ENCODE measurements around the gene ST7. TPM values are rescaled to one million over a fixed set of nuclear protein-coding genes. Genes with fewer than 3 reads are reported as not detected.
A peak's percentile ranks its signal among the peaks of the same experiment; 100 is the strongest.
"Not testable (repeated sequence)": the region's sequence is repeated elsewhere in the genome, so short reads cannot be mapped to it uniquely, and the experiment has no call there.

ST7 gene
- total RNA-seq, 1 donor from 2014 or later = 69.7 TPM

DNA sequence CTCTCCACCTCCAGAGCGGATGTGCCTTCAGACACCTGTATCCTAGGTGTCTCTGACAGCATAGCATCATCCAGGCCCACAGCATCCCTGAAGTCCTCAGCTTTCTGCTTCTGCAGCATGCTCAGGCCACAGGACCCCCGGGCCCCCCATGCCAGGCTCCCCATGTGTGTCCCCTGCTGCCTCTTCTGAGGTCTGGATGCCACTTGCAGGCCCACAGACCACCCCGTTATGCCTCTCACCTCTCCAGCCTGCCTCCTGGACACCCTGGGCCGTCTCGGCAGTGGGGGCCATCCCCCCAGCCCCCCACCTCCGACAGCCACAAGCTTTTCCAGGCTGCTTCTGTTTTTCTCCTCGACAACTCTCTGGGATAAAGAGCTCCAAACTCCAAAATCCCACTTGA is 285.2 kb downstream of the ST7 start:
- FAIRE-seq (no peak), DNase-seq (ENCODE audit: low spot score in 2 of 2) (no peak)

DNA sequence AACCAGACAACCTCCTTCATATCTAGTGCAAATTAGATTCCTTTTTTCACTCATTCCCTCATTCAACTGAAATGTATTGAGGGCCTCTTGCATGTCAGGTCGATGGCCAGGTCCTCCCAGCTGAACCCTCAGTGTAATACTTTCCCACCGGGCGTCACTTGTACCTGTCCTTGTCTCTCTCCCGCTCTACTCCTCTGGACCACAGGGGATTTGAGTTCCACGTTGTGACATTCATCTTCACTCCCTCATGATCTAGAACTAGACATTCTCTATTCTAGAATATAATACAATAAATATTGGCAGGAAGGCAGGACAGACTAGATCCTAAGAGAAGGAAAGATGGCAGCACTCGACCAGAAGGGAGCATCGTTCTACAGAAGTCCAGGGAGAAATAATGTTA is 285.6 kb downstream of the ST7 start:
- FAIRE-seq = no peak

DNA sequence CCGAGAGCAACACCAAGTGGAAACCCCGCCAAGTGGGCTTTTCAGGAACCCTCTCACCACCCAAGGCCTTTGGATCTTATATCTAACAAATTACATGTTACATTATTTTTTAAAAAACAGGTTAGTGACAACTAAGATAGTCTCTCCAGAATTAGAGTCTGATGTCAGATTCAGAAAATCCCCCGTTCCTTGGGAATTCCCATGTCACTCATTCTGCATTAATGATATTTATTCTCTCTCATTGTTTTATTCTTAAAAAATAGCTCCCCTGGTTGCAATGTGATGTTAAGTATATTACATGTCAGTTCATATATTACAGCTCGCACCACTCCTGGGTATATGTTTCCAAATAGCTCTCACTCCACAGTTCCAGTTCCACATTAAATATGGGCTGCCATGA is 287.8 kb downstream of the ST7 start:
- FAIRE-seq (no peak), DNase-seq (ENCODE audit: low spot score in 2 of 2) (no peak)

More for the DNA sequence above, 285.6 kb downstream of the ST7 start:
- DNase-seq (ENCODE audit: low spot score in 2 of 2) = no peak

DNA sequence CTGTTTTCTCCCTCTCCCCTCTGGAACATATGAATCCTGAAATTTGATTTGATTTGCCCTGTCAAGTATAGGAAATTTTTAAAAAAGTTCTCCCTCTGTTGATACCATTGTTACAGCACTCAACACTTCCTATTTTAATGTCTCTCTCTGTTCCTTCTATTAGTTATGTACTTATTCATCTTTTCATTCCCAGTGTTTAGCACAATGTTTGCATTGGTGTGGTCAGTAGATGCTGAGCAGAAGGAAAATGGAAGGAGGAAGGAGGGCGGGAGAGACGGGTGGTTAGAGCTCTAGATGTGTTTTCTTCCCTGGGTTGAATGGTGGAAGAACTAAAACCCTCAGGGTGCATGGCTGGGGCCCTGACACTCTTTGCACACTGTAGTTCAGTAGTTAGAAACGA is 290.1 kb downstream of the ST7 start:
- no peak for DNase-seq (ENCODE audit: low spot score in 2 of 2)
- FAIRE-seq = no peak

DNA sequence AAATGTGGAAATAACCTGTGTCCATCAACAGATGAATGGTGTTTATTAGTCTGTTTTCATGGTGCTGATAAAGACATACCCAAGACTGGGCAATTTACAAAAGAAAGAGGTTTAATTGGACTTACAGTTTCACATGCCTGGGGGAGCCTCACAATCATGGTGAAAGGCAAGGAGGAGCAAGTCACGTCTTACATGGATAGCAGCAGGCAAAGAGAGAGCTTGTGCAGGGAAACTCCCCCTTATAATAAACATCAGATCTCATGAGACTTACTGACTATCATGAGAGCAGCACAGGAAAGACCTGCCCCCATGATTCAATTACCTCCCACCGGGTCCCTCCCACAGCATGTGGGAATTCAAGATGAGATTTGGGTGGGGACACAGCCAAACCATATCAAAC is 292.4 kb downstream of the ST7 start:
- not testable (repeated sequence) for DNase-seq (ENCODE audit: low spot score in 2 of 2); FAIRE-seq

DNA sequence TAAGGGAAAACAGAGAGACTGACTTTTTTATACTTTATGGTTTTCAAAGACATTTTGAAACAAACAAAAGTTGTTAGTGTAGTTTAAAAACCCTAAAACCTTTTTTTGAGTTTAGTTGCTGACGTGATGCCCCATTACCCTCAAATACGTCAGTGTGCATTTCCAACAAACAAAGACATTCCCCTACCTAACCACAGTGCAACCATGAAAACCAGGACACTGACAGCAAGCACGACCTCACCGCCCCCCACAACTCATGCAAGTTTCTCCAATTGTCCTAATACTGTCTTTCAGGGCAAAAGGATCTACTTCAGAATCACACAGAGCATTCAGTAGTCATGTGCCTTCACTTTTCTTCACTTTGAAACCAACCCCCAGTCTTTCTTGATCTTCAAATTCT is 294.5 kb downstream of the ST7 start:
- FAIRE-seq = no peak
- DNase-seq (ENCODE audit: low spot score in 2 of 2) = no peak

DNA sequence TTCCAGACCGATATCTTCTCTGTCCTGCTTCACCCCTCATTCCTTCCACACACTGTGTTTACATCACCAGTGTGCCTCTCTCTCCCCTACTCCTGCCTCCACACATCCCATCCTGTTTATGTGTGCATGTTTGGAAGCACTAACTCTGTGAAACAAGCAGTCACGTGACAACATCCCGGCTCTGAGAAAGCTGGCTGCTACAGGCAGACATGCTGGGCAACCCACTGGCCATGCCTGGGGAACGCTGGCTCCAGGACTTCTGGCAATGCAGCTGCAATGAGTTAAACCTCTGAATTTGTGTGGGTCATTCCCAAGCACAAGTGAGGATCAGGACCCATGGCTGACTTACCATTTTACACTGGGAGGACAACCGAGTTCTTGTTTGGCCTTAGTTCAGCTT is 295.5 kb downstream of the ST7 start:
- FAIRE-seq = no peak
- peak in 1 of 2 donors; percentile 5 for DNase-seq (ENCODE audit: low spot score in 2 of 2)

DNA sequence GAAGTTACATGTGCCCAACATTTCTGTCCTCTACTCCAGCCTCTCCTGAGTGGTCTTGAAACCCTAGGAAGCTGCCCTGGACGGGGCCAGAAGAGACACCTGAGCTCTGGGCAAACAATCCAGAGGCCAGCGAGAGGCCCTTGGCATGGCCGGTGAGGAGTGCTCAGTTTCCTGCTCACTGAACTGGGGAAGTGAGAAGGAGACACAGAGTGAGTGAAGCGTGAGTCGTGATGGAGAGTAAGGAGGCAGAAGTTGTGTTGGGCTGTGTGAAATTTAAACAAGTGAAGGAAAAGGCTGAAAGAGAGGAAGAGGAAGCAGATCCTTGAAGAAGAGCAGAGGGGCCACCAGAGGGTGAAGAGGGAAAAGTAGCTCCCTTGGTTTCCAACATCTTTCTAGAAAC is 296.4 kb downstream of the ST7 start:
- FAIRE-seq = no peak
- no peak for DNase-seq (ENCODE audit: low spot score in 2 of 2)

DNA sequence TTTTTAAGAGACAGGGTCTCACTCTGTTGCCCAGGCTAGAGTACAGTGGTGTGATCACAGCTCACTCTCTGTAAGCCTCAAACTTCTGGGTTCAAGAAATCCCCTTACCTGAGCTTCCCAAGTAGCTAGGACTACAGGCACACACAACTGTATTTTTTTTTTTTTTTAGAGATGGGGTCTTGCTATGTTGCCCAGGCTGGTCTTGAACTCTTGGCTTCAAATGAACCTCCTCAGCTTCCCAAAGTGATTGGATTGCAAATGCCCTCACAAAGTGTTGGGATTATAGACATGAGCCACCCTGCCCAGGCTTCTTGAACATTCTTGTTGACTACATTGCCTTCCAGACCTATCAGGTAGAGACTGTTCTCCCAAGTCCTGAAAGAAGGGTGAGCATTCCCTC is 296.9 kb downstream of the ST7 start:
- no peak for FAIRE-seq
- DNase-seq (ENCODE audit: low spot score in 2 of 2) = no peak

DNA sequence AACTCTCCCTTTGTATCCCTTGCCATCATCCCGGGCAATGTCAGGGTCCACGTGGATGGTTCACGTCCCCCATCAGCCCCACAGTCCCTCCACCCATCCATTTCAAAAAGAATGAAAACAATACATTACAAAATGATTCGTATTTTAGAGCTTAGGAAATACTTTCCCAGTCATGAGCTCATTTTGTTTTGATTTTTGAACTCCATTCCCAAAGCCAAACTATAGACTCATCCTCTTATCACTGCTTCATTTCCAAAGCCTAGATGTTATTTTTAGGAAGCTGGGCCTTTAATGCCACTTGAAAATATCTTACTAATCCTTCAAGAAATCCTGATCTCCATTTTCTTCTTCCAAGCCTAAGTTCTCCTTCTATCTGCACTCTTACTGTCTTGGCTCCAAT is 297.5 kb downstream of the ST7 start:
- DNase-seq (ENCODE audit: low spot score in 2 of 2) = no peak
- no peak for FAIRE-seq

DNA sequence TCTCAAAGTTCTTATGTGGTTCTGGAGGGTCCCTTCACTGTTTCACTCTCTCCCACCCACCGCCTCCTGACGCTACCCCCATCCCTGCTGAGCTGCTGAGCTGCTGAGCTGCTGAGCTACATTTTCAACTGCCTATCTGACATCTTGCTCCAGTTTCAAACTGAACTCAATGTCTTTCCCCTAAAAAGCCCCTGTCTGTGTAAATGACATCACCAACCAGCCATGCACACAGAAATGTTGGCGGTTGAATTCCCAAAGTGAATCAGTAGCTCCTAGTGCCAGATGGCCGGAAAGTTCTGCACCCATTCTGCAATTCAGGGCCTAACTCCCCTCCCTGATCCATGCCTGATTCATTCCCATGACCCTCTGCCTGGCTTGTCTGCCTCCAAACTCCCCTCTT is 298.4 kb downstream of the ST7 start:
- FAIRE-seq = no peak
- DNase-seq (ENCODE audit: low spot score in 2 of 2) = no peak

DNA sequence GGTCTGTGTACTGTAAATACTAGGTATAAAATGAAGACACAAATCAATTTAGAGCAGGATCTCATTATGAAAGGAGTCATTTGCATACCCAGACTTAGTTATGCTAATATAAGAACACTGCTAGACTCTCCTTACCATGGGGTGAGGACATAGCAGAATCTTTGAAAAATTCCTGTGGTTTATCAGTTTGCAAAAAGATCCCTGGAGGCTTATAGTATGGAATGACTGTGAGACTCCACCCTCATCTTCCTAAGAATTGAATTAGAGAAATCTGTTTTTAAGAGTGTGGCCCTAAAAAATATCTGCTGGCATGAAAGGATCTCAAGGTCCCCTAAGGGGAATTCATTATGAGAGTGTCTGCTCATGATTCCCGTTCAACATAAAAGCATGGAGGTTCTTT is 306.3 kb downstream of the ST7 start:
- DNase-seq (ENCODE audit: low spot score in 2 of 2) (no peak), FAIRE-seq (no peak)

DNA sequence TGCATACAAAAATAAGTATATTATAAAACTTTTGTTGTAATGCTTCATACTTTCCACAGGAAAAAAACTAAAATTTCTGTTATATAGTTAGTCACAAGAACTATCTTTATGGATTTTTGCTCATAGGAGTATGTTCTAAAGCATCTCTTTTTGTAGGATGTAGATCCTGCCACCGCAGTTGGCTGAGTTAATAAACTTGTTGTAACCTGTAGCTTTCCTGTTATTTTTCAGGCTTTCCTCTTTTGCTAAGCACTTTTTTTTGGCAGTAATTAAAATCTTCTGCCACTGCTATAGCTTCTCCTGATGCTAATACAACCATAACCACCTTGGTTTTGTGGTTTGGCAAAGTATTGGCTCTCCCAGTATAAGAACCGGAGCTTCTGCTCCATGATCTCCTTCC is 309.2 kb downstream of the ST7 start:
- DNase-seq (ENCODE audit: low spot score in 2 of 2) = no peak
- FAIRE-seq = no peak

DNA sequence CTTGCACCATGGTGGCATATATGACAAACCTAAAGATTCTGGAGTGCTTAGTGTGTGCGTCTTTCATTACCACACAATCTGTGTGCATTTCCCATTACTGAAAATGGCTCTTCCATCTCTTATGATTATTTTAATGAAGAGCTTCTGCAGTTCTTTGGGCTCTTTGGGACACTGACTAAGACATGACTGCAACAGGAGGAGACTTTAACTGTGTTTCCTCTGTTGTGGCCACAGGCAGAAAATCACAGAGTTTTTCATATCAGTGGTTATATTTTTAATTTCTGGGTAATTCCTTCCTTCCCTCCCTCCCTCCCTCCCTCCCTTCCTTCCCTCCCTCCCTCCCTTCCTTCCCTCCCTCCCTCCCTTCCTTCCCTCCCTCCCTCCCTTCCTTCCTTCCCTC is 311.4 kb downstream of the ST7 start:
- DNase-seq (ENCODE audit: low spot score in 2 of 2) (no peak), FAIRE-seq (no peak)

DNA sequence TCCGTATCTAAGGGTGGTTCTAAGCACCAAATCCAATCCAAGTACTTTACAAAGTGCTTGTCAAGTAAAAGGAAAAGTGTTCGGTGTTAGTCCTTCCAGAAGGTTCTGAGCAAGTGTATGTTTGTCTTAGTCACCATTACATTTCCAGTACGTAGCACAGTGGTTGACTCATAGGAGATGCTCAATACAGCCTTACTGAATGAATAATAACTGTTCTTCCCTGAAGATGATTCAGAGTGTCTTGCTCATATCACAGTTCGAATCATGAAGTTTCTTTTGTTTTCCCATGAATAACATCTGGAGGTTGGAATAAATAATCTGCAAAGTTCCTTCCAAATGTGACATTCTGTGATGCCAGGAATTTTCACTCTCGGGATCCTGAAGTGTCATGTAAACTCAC is 316.1 kb downstream of the ST7 start:
- FAIRE-seq (no peak), DNase-seq (ENCODE audit: low spot score in 2 of 2) (no peak)

DNA sequence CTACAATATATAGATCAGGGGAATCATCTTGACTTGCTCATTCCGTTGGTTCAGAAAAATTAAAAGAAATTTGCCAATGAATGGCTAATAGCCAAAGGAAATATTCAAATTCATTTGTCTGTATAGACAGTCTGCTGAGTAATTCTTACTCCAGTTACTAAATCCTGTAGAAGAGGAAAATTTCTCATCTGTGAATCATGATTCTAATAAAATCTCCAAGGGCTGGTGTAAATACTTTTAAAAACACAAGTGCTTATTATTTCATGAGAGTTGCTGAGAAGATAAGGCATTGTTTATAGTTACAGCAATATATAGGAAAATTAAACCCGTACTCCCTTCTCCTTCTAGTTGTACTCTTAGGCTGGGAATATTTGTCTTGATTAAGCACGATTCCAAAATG is 316.6 kb downstream of the ST7 start:
- DNase-seq (ENCODE audit: low spot score in 2 of 2) (no peak), FAIRE-seq (no peak)

DNA sequence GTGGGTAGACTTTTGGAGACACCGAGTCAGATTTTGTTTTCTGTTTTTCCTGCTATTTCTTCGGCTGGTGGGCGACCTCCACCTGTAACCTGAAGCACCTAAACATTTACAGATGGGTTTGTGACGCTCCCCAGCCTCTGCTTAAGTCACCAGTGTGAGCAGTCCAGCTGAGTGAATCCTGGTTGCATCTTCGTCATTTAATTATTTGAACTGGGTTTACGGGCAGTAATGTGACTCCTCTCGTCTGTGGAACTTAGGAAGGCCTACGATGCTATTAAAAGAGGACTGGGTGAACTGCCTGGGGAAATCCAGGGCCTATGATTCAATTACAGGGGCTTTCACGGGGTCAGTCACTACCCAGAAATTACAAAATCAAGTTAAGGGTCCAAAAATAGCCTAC is 317.1 kb downstream of the ST7 start:
- DNase-seq (ENCODE audit: low spot score in 2 of 2) (no peak), FAIRE-seq (no peak)

DNA sequence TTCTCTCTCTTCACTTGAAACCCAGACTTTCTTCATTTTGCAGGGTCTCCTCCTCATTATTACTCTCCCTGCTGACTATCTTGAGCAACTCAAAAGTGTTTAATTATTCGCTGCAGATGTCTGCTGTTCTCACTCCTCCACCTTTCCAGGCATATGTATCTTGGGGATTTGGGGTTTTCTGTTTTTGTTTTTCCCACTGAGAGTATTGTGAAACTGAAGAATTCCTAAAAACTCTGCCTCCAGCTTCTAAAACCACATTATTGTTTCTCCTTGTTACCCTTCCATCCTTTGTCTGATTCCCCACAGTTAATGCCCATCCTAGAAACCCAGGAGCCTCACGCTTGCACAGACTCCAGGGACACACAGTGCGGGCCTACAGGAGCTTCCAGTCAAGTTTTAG is 318.3 kb downstream of the ST7 start:
- FAIRE-seq = no peak
- no peak for DNase-seq (ENCODE audit: low spot score in 2 of 2)

DNA sequence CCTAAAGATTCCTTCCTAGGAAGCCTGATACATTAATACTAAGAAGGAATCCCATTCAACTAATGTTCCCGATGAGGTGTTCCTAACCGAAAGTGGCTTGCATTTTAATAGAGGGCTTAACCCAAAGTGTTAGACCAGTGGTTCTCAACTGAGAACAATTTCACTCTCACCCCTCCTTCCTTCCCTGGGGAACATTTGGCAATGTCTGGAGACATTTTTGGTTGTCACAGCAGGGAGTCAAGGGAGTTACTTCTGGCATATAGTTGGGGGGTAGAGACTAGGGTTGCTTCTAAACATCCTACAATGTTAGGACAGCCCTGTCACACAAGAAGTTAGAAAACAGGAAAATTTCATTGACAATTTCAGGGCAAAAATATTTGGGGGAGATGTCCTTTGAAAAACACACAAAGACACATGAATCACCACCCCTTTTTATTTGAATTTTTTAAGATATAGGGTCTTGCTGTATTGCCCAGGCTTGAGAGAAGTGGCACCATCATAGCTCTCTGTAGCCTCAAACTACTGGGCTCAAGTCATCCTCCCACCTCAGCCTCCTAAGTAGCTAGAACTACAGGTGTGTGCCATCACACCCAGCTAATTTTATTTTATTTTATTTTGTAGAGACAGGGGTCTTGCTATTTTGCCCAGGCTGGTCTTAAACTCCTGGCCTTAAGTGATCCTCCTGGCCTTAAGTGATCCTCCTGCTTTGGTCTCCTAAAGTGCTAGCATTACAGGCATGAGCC is 318.9 kb downstream of the ST7 start:
- no peak for FAIRE-seq

DNA sequence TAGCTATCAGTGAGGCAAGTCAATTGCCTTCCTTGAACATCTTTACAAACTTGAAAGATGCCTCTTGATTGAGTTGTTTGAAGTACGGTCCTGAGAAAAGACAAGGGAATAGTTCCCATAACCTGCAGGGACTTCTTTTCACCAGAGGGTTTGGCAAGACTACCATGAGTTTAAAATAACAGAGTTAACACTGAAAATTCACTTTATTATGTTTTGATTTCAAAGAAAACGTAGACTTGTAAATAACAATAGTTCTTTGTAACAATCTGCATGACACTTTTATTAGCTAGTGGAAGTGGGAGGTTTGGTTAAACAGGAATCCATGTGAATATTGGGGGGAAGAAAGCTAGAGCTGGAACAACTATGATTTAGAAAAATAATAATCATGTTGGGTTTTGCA is 320.0 kb downstream of the ST7 start:
- FAIRE-seq (no peak), DNase-seq (ENCODE audit: low spot score in 2 of 2) (no peak)

More for the DNA sequence above, 318.9 kb downstream of the ST7 start:
- DNase-seq (ENCODE audit: low spot score in 2 of 2) = no peak

DNA sequence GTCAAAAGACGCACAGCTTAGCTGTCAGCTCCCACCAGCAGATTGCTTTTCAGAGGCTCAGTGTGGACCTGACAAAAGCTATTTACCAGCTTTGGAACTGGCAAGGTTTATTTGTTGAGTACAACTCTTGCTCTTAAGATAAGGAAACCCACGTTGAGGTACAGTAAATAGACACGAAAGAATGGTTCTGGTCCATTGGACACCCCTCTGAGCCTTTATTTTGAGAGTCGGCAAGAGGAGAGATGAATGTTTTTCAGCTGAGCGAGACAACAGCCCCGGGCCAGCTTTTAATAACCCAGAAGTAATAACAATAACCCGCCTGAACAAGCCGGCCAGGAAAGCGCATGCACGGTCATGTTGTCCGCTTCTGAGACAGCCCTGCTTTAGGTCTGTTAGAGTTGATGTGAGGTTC is 320.5 kb downstream of the ST7 start:
- FAIRE-seq = no peak
- DNase-seq (ENCODE audit: low spot score in 2 of 2) = no peak

DNA sequence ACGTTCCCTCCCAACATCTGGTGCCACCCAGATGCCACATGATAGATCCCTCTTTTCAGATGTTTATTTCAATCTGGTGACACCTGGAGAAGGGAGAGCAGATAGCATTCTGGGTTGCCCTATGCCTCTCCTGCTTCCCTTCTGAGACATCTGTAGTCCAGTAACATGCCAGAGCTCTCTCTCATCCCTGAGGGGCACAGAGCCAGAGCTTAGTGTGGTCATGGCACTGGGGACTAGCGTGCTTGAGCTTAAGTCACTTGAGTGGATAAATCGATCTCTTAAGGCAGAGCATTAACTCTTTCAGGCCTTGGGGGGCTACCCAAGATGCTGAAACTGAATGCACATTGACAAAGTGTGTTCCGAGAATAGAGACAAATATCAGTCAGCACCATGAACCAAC is 321.6 kb downstream of the ST7 start:
- no peak for FAIRE-seq
- no peak for DNase-seq (ENCODE audit: low spot score in 2 of 2)

DNA sequence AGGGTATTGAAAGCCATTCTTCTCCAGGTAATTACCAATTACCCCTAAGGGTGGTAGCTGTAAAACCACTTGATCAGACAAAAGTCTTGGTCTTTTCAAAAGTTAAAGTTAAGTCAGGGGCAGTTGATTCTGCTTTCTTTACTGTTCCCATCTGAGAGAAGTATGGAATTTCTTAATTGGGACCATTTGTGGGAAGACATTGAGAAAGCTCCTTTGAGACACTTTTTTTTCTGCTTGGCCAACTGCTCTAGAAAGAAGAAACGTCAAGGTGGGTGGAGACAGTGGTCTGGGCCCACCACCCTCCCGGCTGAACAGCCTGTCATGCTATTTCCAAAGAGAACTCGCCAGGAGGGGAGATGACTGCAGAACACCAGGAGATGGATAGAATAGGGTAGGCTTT is 324.3 kb downstream of the ST7 start:
- no peak for FAIRE-seq

More for the DNA sequence above, 324.3 kb downstream of the ST7 start:
- no peak for DNase-seq (ENCODE audit: low spot score in 2 of 2)

All from frontal cortex (tissue), 4 donors.